Neural progenitor cell (in vitro differentiated cells): Measurements from ENCODE around the gene HNRNPL.
"Not testable (repeated sequence)": the region's sequence is repeated elsewhere in the genome, so short reads cannot be mapped to it uniquely, and the experiment has no call there.

Experiments used
- EZH2 ChIP-seq: fragments of 200-600 bp; sonication (generic); IDR thresholded peaks from 2 replicates; pipeline ENCODE4 v1.6.1; 2017; ENCODE audit warnings: antibody characterized with exemption, mild to moderate bottlenecking, moderate library complexity
- EZH2phosphoT487 ChIP-seq: fragments of 200-600 bp; sonication (generic); IDR thresholded peaks from 2 replicates; pipeline ENCODE4 v1.6.1; 2017; ENCODE audit warnings: antibody characterized with exemption
- TF ChIP-seq, protein P1 (sequence below): fragments of 200-600 bp; sonication (generic); IDR thresholded peaks from 2 replicates; pipeline ENCODE4 v1.5.1; 2017; ENCODE audit warnings: antibody characterized with exemption, mild to moderate bottlenecking

DNA sequence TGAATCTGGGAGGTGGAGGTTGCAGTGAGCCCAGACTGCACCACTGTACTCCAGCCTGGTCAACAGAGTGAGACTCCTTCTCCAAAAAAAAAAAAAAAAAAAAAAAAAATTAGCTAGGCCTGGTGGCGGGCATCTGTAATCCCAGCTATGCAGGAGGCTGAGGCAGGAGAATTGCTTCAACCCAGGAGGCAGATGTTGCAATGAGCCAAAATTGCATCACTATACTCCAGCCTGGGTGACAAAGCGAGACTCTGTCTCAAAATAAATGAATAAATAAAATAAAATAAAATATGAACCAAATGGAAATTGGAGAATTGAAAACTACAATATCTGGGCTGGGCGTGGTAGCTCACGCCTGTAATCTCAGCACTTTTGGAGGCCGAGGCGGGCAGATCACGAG, 20.6 kb downstream of the HNRNPL start:
- not testable (repeated sequence) for TF ChIP-seq EZH2, EZH2phosphoT487
- TF ChIP-seq, protein P1, sequence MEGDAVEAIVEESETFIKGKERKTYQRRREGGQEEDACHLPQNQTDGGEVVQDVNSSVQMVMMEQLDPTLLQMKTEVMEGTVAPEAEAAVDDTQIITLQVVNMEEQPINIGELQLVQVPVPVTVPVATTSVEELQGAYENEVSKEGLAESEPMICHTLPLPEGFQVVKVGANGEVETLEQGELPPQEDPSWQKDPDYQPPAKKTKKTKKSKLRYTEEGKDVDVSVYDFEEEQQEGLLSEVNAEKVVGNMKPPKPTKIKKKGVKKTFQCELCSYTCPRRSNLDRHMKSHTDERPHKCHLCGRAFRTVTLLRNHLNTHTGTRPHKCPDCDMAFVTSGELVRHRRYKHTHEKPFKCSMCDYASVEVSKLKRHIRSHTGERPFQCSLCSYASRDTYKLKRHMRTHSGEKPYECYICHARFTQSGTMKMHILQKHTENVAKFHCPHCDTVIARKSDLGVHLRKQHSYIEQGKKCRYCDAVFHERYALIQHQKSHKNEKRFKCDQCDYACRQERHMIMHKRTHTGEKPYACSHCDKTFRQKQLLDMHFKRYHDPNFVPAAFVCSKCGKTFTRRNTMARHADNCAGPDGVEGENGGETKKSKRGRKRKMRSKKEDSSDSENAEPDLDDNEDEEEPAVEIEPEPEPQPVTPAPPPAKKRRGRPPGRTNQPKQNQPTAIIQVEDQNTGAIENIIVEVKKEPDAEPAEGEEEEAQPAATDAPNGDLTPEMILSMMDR, result not testable (repeated sequence)
